ENCODE data around the gene NAALADL1.
"Not testable (repeated sequence)": the region's sequence is repeated elsewhere in the genome, so short reads cannot be mapped to it uniquely, and the experiment has no call there.

Gene NAALADL1

DNA sequence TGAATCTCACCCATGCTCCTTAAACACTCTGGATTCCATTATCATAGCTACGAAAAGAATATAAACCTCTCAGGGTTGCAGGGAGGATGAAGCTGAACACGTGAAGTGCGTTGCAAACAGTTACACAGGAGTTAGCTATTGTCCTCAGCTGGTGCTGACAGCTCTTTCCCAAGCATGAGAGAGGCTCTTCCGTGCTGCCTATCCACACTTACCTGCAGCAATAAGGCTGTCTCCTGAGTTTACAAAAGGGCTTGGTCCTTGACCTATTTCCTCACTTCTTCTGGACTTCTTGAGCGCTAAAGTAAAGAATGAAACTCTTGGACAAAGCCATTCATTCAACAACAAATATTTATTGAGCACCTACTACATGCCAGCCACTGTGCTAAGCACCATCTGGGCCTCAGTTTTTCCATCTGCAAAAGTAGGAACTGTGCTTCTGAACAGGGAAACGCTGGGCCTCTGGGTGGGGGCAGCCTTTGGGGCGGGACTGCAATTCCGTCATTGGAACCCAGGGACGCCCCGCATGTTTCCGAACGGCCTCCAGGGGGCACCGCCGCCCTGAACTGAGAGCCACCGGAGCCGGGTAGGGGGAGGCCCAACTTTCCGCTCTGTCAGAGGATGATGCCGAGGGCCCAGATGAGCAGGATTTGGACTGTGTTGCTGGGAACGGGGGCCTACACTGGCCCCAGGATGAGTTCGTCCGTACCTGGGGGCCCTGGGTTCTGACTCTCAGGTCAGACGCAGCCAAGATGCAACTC, 45.0 kb downstream of the NAALADL1 start:
- DNase-seq, result peak; percentile 92

GRCh38 chr11:65008873-65009272, 49.5 kb downstream of the NAALADL1 start:
- DNase-seq, result no peak

- DNase-seq, result no peak
Observed at GRCh38 chr11:65008016-65008415, 50.3 kb downstream of the NAALADL1 start.

- not testable (repeated sequence) for DNase-seq
Observed at GRCh38 chr11:65003968-65004367, 54.4 kb downstream of the NAALADL1 start.

DNA sequence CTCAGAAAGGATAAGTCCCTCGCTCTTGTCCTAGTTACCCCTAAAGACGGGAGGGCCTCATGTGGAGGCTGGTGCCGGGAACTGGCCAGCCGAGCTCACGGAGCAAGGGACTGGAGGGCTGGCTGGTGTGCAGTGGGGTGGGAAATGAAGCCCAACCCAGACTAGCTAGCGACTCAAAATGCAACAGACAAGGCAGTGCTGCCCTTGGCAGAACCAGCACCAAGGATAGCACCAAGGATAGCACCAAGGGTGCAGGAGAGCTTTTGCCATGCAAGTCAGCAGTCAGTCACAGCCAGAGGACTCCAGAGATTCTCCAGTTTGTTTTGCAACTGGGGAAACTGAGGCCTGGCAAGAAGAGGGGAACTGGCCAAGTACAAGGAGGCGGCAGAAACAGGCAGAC, 55.1 kb downstream of the NAALADL1 start:
- DNase-seq, result no peak

DNA sequence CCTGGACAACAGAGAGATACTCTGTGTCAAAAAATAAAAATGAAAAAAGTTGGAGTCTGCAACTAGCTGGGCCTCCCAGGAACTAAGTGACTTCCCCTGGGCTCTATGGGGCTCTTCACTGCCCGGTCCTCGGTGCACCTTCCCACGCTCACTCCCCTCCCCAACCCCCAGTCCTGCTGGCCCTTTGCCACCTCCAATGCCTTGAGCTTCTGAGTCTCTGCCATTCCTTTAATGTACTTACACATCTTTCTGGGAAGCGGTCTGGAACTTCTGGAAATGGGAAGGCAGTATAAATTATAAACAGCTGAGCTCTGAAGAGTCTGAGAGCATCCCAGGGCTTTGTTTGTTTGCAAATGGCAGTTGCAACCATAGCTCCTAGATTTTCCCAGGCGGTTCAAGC, 55.6 kb downstream of the NAALADL1 start:
- no peak for DNase-seq

- no peak for DNase-seq
Observed at GRCh38 chr11:64999478-64999877, 58.9 kb downstream of the NAALADL1 start.

DNA sequence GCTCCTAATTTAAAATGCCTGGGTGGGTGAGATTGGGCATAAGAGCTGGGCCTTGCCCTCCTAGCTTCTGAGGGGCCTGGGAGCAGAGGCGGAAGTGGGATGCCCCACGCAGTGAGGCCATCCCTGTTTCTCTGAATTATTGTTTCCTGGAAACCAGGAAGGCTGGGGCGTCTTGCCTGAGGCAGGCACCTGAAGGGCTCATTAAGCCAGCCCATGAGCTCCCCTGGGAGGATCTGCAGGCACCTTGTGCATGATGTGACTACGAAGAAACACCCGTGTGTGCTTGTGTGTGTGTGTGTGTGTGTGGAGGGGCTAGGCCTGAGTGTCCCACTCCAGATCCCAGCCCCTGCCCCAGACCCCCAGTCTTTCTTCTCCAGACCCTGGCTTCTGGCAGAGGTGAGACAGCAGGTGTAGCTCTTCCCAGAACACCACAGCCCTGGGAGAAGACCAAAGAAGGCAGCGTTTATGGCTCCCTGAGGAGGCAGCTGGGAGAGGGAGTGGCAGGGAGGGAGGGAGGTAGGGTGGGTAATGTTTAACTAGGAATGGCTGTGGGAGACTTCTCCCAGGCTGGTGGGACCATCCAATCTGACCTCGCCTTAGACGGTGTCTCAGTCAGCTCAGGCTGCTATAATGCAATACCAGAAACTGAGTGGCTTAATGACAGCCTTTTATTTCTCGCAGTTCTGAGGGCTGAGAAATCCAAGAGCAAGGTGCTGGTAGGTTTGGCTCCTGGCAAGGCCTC, 59.5 kb downstream of the NAALADL1 start:
- no peak for DNase-seq

GRCh38 chr11:64998141-64998540, 60.2 kb downstream of the NAALADL1 start:
- no peak for DNase-seq

GRCh38 chr11:64996710-64997380, 61.5 kb downstream of the NAALADL1 start, which contains the start of gene BATF2:
Gene BATF2, minus strand, starts transcription at chr11:64996971. Its CDS starts 57 bp downstream, at chr11:64996914.
- peak; percentile 25 for DNase-seq

- no peak for DNase-seq
Observed at GRCh38 chr11:64996327-64996709, 62.0 kb downstream of the NAALADL1 start.
